HepG2 (cell line): ENCODE measurements around the gene CAPG. TPM values are rescaled to one million over a fixed set of nuclear protein-coding genes. Genes with fewer than 3 reads are reported as not detected.

Experiments used
- ATAC-seq: fragments of 200-7000 bp; cut with Tn5 transposase; 3 replicates; pipeline ENCODE4 v1.9.1; 2020; ENCODE audit warnings: mild to moderate bottlenecking, moderate library complexity
- BruUV-seq: library from RNA; stranded (reverse); fragments of 400-500 nt; replicated peaks from 2 replicates; lab custom pipeline; 2021; lab: Mats Ljungman, UMichigan
- CTCF ChIA-PET: fragments of 300-600 bp; formaldehyde crosslinking; extraction: SDS; loops from one replicate; lab custom pipeline; 2021; ENCODE audit warnings: low total read pairs, inconsistent platforms, low intra/inter-chr PET ratio; lab: Yijun Ruan, JAX
- POLR2A ChIA-PET: fragments of 350-600 bp; sonication (Branson Sonifier 250); formaldehyde crosslinking; loops from one replicate; lab custom pipeline; 2020; ENCODE audit warnings: antibody characterized with exemption, inconsistent platforms; lab: Yijun Ruan, JAX
- DNase-seq: peaks from one replicate; pipeline ENCODE4 v3.0.0-alpha.2; 2015; ENCODE audit warnings: low spot score
- FAIRE-seq: peaks from 3 replicates; lab custom pipeline; 2011; peaks lifted over from hg19 to GRCh38; lab: Jason Lieb, UNC
- H2AFZ ChIP-seq: one replicate; pipeline ENCODE4 v1.6.1; 2011; ENCODE audit warnings: low read length, inconsistent platforms
- H3K27ac ChIP-seq: fragments of 300-600 bp; 3 replicates; pipeline ENCODE4 v1.8.0; 2011; ENCODE audit warnings: mixed run types, mild to moderate bottlenecking, mixed read lengths, low read length, inconsistent platforms; ENCODE audit not compliant: insufficient read depth; ENCODE audit errors: extremely low read length
- H3K27me3 ChIP-seq, 2 experiments: fragments of 200-600 bp in 1 of 2; 2 replicates in 1 of 2; 3 replicates in 1 of 2; pipeline versions ENCODE4 v1.6.0 to v1.8.0; 2011; ENCODE audit warnings: low read length in 2 of 2, mild to moderate bottlenecking in 2 of 2, moderate library complexity in 2 of 2, inconsistent platforms in 1 of 2; ENCODE audit not compliant: insufficient read depth in 2 of 2, control insufficient read depth in 1 of 2
- H3K36me3 ChIP-seq, 2 experiments: fragments of 200-600 bp in 1 of 2; replicated peaks in 1 of 2; 2 replicates in 1 of 2; 3 replicates in 1 of 2; pipeline versions ENCODE4 v1.5.1 to v1.8.0; 2011; ENCODE audit warnings: low read length in 2 of 2, inconsistent platforms in 1 of 2; ENCODE audit not compliant: insufficient read depth in 2 of 2, control insufficient read depth in 1 of 2
- H3K4me1 ChIP-seq: 2 replicates; pipeline ENCODE4 v1.5.1; 2012; ENCODE audit warnings: low read length, inconsistent platforms; ENCODE audit not compliant: insufficient read depth
- H3K4me2 ChIP-seq: 2 replicates; pipeline ENCODE4 v1.6.0; 2011; ENCODE audit warnings: low read depth, low read length, inconsistent platforms
- H3K4me3 ChIP-seq, 3 experiments: fragments of 200-600 bp in 1 of 3; sonication (generic), shearing (Covaris generic) in 1 of 3; replicated peaks in 1 of 3; 2 replicates each; pipeline ENCODE4 v1.5.1; 2011 to 2016; ENCODE audit warnings: low read length in 3 of 3, inconsistent platforms in 2 of 3, low read depth in 2 of 3, mild to moderate bottlenecking in 2 of 3, control low read depth in 1 of 3, mixed read lengths in 1 of 3; ENCODE audit not compliant: insufficient read depth in 1 of 3
- H3K79me2 ChIP-seq: one replicate; pipeline ENCODE4 v1.6.1; 2011; ENCODE audit warnings: low read length, inconsistent platforms; ENCODE audit not compliant: insufficient read depth
- H3K9ac ChIP-seq: 2 replicates; pipeline ENCODE4 v1.6.0; 2011; ENCODE audit warnings: mild to moderate bottlenecking, low read depth, low read length, inconsistent platforms; ENCODE audit not compliant: insufficient read depth
- H3K9me3 ChIP-seq: 2 replicates; pipeline ENCODE4 v1.5.1; 2012; ENCODE audit warnings: mild to moderate bottlenecking, low read length
- H4K20me1 ChIP-seq: 2 replicates; pipeline ENCODE4 v1.6.0; 2011; ENCODE audit warnings: inconsistent platforms, mild to moderate bottlenecking, low read length, moderate library complexity; ENCODE audit not compliant: insufficient read depth
- ATF7 ChIP-seq, 2 experiments: fragments of 450-650 bp in 1 of 2; sonication (generic) in 1 of 2; formaldehyde crosslinking in 1 of 2; IDR thresholded peaks; 2 replicates each; pipeline versions ENCODE4 v1.4.0 to v1.6.1; 2016 to 2020; ENCODE audit warnings: antibody characterized with exemption in 1 of 2, mild to moderate bottlenecking in 1 of 2, missing genetic modification reagents in 1 of 2
- FOXA1 ChIP-seq, 2 experiments: fragments of 450-650 bp in 1 of 2; sonication (generic) in 1 of 2; formaldehyde crosslinking in 1 of 2; IDR thresholded peaks; 2 replicates each; pipeline versions ENCODE4 v1.4.0 to v1.6.1; 2016 to 2020; ENCODE audit warnings: missing genetic modification reagents in 1 of 2
- FOXO1 ChIP-seq: sonication (generic); formaldehyde crosslinking; IDR thresholded peaks from 2 replicates; pipeline ENCODE4 v1.4.0; 2020; ENCODE audit warnings: missing genetic modification reagents
- HDAC1 ChIP-seq: sonication (generic); formaldehyde crosslinking; IDR thresholded peaks from 2 replicates; pipeline ENCODE4 v1.5.1; 2020; ENCODE audit warnings: mild to moderate bottlenecking, missing genetic modification reagents
- HIC2 ChIP-seq: sonication (generic); formaldehyde crosslinking; IDR thresholded peaks from 2 replicates; pipeline ENCODE4 v1.9.0; 2022; ENCODE audit warnings: low read depth, missing genetic modification reagents
- KLF6 ChIP-seq: IDR thresholded peaks from 2 replicates; pipeline ENCODE4 v1.8.0; 2016; ENCODE audit warnings: missing biosample characterization, missing genetic modification reagents
- SRF ChIP-seq: IDR thresholded peaks from 2 replicates; pipeline ENCODE4 v1.6.1; 2011; ENCODE audit warnings: mild to moderate bottlenecking, low read depth, low read length, moderate library complexity
- TEAD2 ChIP-seq: sonication (generic); formaldehyde crosslinking; IDR thresholded peaks from 2 replicates; pipeline ENCODE4 v1.9.0; 2021; ENCODE audit warnings: missing genetic modification reagents
- ZNF501 ChIP-seq: sonication (generic); formaldehyde crosslinking; IDR thresholded peaks from 2 replicates; pipeline ENCODE4 v1.5.1; 2020; ENCODE audit warnings: mild to moderate bottlenecking, moderate library complexity, missing genetic modification reagents
- ZNF557 ChIP-seq: sonication (generic); formaldehyde crosslinking; IDR thresholded peaks from 2 replicates; pipeline ENCODE4 v1.4.0; 2020; ENCODE audit warnings: missing genetic modification reagents
- WGBS: methylation state at CpG from one replicate; pipeline ENCODE4 v1.1.6; 2017; ENCODE audit warnings: low lambda C conversion rate; 5-methylcytosine and 5-hydroxymethylcytosine counted together
- in situ Hi-C: cut with HindIII; loops from 2 replicates; pipeline ENCODE4 v1.10.0; 2017; ENCODE audit warnings: low pct_unique_long_range_greater_than_20kb; ENCODE audit not compliant: extremely low pct_ligation_motif_present
- intact Hi-C: fragments of 100-400 bp; cut with micrococcal nuclease; formaldehyde crosslinking; loops from one replicate; pipeline ENCODE4 v1.10.0; 2022; ENCODE audit not compliant: unreplicated experiment
- polyA plus RNA-seq, 8 experiments: library from polyadenylated mRNA; depleted of rRNA in 3 of 8; stranded (reverse) in 7 of 8; unstranded in 1 of 8; fragments of >200 nt; fragmentation: Illumina TruSeq in 4 of 8; extraction: Trizol in 4 of 8; gene quantifications; 2 replicates each; pipeline versions ENCODE4 v1.2.1 to v1.2.3, GENCODE V29; 2011 to 2016; ENCODE audit warnings: low read depth in 4 of 8, missing spikeins in 1 of 8, mixed read lengths in 1 of 8; ENCODE audit not compliant: insufficient read depth in 1 of 8
- total RNA-seq, 5 experiments: library from RNA; depleted of rRNA; stranded (reverse); fragments of >200 nt; fragmentation: Illumina TruSeq; extraction: Trizol; gene quantifications; 2 replicates each; pipeline ENCODE4 v1.2.3, GENCODE V29; 2016; ENCODE audit warnings: low read depth in 1 of 5

Gene CAPG
- total and polyA plus RNA-seq, 2 of the 13 experiments (the other 11 are each of a cell fraction or from before 2014, with no cell fraction given): 12.7 to 18.2 TPM

- TF ChIP-seq FOXO1 (CRISPR knock-in tag) (peak; percentile 7; the same call in 1 of the 2 replicates), HDAC1 (CRISPR knock-in tag) (peak; percentile 11; the same call in 1 of the 2 replicates), ZNF501 (CRISPR knock-in tag) (0 out of 2 replicates have a peak, but pooled peaks have one; percentile 23), TEAD2 (no peak), KLF6 (CRISPR knock-in tag) (0 out of 2 replicates have a peak, but pooled peaks have one; percentile 22)
These were observed 45.5 kb upstream of the CAPG start (continued) for GRCh38 chr2:85455552-85456090.

- in situ Hi-C loops: no loop called here
- TF ChIP-seq SRF: peak; percentile 17; the same call in 1 of the 2 replicates
- TF ChIP-seq FOXA1 (IDR thresholded peaks at IDR 0.05): no peak
- TF ChIP-seq FOXA1 (CRISPR knock-in tag; IDR thresholded peaks at IDR 0.05): no peak
- no peak for TF ChIP-seq ZNF557 (CRISPR knock-in tag)
- TF ChIP-seq HIC2 (CRISPR knock-in tag): no peak
- TF ChIP-seq ATF7 (IDR thresholded peaks at IDR 0.05): no peak
- TF ChIP-seq ATF7 (CRISPR knock-in tag; IDR thresholded peaks at IDR 0.05): no peak
- Histone ChIP-seq H3K27me3 (peaks cover 1 to 8% of the 10 kb centered on the region in 2 experiments; a peak in 4 of 5 replicates), H3K4me3 (no peak overlapping the region), H3K79me2 (no peaks in the 10 kb centered on the region), H4K20me1 (no peaks in the 10 kb centered on the region), H3K4me2 (no peak overlapping the region), H3K27ac (no peak overlapping the region), H3K36me3 (no peaks in the 10 kb centered on the region), H3K4me1 (peaks cover 52% of the 10 kb centered on the region), H3K9ac (no peak overlapping the region), H3K9me3 (no peaks in the 10 kb centered on the region), H2AFZ (no peak overlapping the region)
- 55% methylated on average over 7 of the region's 7 CpGs for WGBS
- POLR2A ChIA-PET: interaction anchor here (4.8 kb wide), 1 partner anchor 85 kb away, joined by 42 read pairs; the partner anchor contains the start of gene MAT2A
- intact Hi-C loops: no loop called here
- CTCF ChIA-PET: no interaction called here
- no peak for ATAC-seq
- no TSS peak for BruUV-seq
- no peak for DNase-seq
- FAIRE-seq: no peak
These were observed 43.4 kb upstream of the CAPG start for GRCh38 chr2:85453571-85453970.
